Keratinocyte (primary cell): ENCODE measurements around the gene ACOT7.

Experiments used
- EZH2 ChIP-seq: IDR thresholded peaks from one replicate; pipeline ENCODE4 v1.6.1; 2012; ENCODE audit warnings: inconsistent platforms, mild to moderate bottlenecking, low read length, moderate library complexity
- TF ChIP-seq, protein P1 (sequence below), 3 experiments: IDR thresholded peaks in 1 of 3; conservative IDR thresholded peaks in 1 of 3; optimal IDR thresholded peaks in 1 of 3; 2 replicates in 2 of 3; 3 replicates in 1 of 3; pipeline versions ENCODE3 to v1.5.1; 2011; ENCODE audit warnings: low read length in 3 of 3, mild to moderate bottlenecking in 3 of 3, moderate library complexity in 2 of 3, control low read depth in 1 of 3, inconsistent platforms in 1 of 3; ENCODE audit not compliant: insufficient read depth in 2 of 3; ENCODE audit errors: extremely low read depth in 1 of 3

- TF ChIP-seq, protein P1, sequence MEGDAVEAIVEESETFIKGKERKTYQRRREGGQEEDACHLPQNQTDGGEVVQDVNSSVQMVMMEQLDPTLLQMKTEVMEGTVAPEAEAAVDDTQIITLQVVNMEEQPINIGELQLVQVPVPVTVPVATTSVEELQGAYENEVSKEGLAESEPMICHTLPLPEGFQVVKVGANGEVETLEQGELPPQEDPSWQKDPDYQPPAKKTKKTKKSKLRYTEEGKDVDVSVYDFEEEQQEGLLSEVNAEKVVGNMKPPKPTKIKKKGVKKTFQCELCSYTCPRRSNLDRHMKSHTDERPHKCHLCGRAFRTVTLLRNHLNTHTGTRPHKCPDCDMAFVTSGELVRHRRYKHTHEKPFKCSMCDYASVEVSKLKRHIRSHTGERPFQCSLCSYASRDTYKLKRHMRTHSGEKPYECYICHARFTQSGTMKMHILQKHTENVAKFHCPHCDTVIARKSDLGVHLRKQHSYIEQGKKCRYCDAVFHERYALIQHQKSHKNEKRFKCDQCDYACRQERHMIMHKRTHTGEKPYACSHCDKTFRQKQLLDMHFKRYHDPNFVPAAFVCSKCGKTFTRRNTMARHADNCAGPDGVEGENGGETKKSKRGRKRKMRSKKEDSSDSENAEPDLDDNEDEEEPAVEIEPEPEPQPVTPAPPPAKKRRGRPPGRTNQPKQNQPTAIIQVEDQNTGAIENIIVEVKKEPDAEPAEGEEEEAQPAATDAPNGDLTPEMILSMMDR (optimal IDR thresholded peaks at IDR 0.05 in 1 of 3, IDR thresholded peaks at IDR 0.05 in 1 of 3, conservative IDR thresholded peaks at IDR 0.05 in 1 of 3; ENCODE audit: extremely low read depth in 1 of 3, insufficient read depth in 2 of 3, low read length in 3 of 3), result no peak
- no peak for TF ChIP-seq EZH2
Measured at GRCh38 chr1:6303397-6304012, 90.1 kb downstream of the ACOT7 start.
